Testis (tissue), 2 donors: Measurements from ENCODE around the gene SPPL3.

Experiments used
- CTCF ChIP-seq, 3 experiments: fragments of 450-650 bp in 2 of 3; fragments of 200-600 bp in 1 of 3; sonication (generic) in 1 of 3; IDR thresholded peaks; one replicate each; pipeline ENCODE4 v1.5.1; 2016 to 2019; ENCODE audit warnings: antibody characterized with exemption in 3 of 3, mild to moderate bottlenecking in 2 of 3, moderate library complexity in 1 of 3
- POLR2A ChIP-seq: fragments of 450-650 bp; IDR thresholded peaks from one replicate; pipeline ENCODE4 v1.6.1; 2017; ENCODE audit warnings: antibody characterized with exemption, mild to moderate bottlenecking, moderate library complexity

- no peak for TF ChIP-seq CTCF (IDR thresholded peaks at IDR 0.05)
- no peak for TF ChIP-seq POLR2A
These were observed 99.7 kb downstream of the SPPL3 start for GRCh38 chr12:120804428-120804827.
